CD14-positive monocyte (primary cell): ENCODE measurements around the gene FBRS. TPM values are rescaled to one million over a fixed set of nuclear protein-coding genes. Genes with fewer than 3 reads are reported as not detected.

Experiments
- DNase-seq, 3 donors: peaks; one replicate each; pipeline ENCODE4 v3.0.0-alpha.2; 2011 to 2022
- H2AFZ ChIP-seq: 2 replicates; pipeline ENCODE4 v1.6.0; 2012; ENCODE audit warnings: mild to moderate bottlenecking, low read depth, low read length, inconsistent platforms; ENCODE audit not compliant: insufficient read depth, poor library complexity, severe bottlenecking
- H3K27ac ChIP-seq, 2 donors: 1 replicate in 1 of 2; 2 replicates in 1 of 2; pipeline ENCODE4 v1.5.1; 2012 to 2013; ENCODE audit warnings: low read length in 2 of 2, control low read depth in 1 of 2, inconsistent platforms in 1 of 2, low read depth in 1 of 2, mild to moderate bottlenecking in 1 of 2
- H3K27me3 ChIP-seq, 2 donors: one replicate each; pipeline versions ENCODE4 v1.6.0 to v1.6.1; 2011 to 2013; ENCODE audit warnings: low read length in 2 of 2; ENCODE audit not compliant: control insufficient read depth in 2 of 2, insufficient read depth in 2 of 2
- H3K36me3 ChIP-seq, 2 donors: replicated peaks in 1 of 2; 1 replicate in 1 of 2; 2 replicates in 1 of 2; pipeline versions ENCODE4 v1.5.1 to v1.6.1; 2012 to 2013; ENCODE audit warnings: low read length in 2 of 2, control low read depth in 1 of 2, inconsistent platforms in 1 of 2, mild to moderate bottlenecking in 1 of 2; ENCODE audit not compliant: insufficient read depth in 2 of 2, control insufficient read depth in 1 of 2
- H3K4me1 ChIP-seq, 2 donors: 1 replicate in 1 of 2; 2 replicates in 1 of 2; pipeline versions ENCODE4 v1.5.1 to v1.6.1; 2012 to 2013; ENCODE audit warnings: low read length in 2 of 2, control low read depth in 1 of 2, inconsistent platforms in 1 of 2, mild to moderate bottlenecking in 1 of 2, moderate library complexity in 1 of 2; ENCODE audit not compliant: insufficient read depth in 2 of 2, control insufficient read depth in 1 of 2
- H3K4me2 ChIP-seq: replicated peaks from 2 replicates; pipeline ENCODE3; 2012; ENCODE audit warnings: low read length, moderate library complexity, mild to moderate bottlenecking; ENCODE audit not compliant: poor library complexity, severe bottlenecking; ENCODE audit errors: extremely low read depth
- H3K4me3 ChIP-seq, 3 experiments: fragments of 200-600 bp in 1 of 3; sonication (generic) in 1 of 3; replicated peaks in 1 of 3; 1 replicate in 2 of 3; 2 replicates in 1 of 3; pipeline ENCODE4 v1.5.1; 2011 to 2013; ENCODE audit warnings: low read length in 3 of 3, mild to moderate bottlenecking in 3 of 3, control low read depth in 2 of 3, low read depth in 2 of 3, inconsistent platforms in 1 of 3, moderate library complexity in 1 of 3
- H3K79me2 ChIP-seq: 2 replicates; pipeline ENCODE4 v1.6.0; 2012; ENCODE audit warnings: mild to moderate bottlenecking, control low read depth, inconsistent platforms, low read length, moderate library complexity; ENCODE audit not compliant: insufficient read depth
- H3K9ac ChIP-seq: 2 replicates; pipeline ENCODE4 v1.6.0; 2017; ENCODE audit warnings: low read length, mild to moderate bottlenecking; ENCODE audit not compliant: insufficient read depth, poor library complexity, severe bottlenecking
- H3K9me3 ChIP-seq, 2 donors: replicated peaks in 1 of 2; 1 replicate in 1 of 2; 2 replicates in 1 of 2; pipeline versions ENCODE4 v1.5.1 to v1.6.1; 2012 to 2013; ENCODE audit warnings: low read length in 2 of 2, control low read depth in 1 of 2; ENCODE audit not compliant: control insufficient read depth in 1 of 2, insufficient read depth in 1 of 2
- H4K20me1 ChIP-seq: 2 replicates; pipeline ENCODE4 v1.6.0; 2012; ENCODE audit warnings: mild to moderate bottlenecking, low read length, control low read depth, moderate library complexity; ENCODE audit not compliant: insufficient read depth
- H3K27ac Mint-ChIP-seq, 7 donors: one replicate each; pipeline ENCODE4 v1.8.0; 2020; ENCODE audit warnings: mild to moderate bottlenecking in 7 of 7, mixed read lengths in 7 of 7, moderate library complexity in 6 of 7, inconsistent platforms in 2 of 7
- H3K27me3 Mint-ChIP-seq, 3 donors: one replicate each; pipeline ENCODE4 v1.8.0; 2021 to 2022; ENCODE audit warnings: low read depth in 3 of 3, mild to moderate bottlenecking in 3 of 3, mixed read lengths in 3 of 3, moderate library complexity in 3 of 3, inconsistent platforms in 1 of 3
- H3K36me3 Mint-ChIP-seq, 2 donors: one replicate each; pipeline ENCODE4 v1.8.0; 2020; ENCODE audit warnings: mixed read lengths in 2 of 2, inconsistent platforms in 1 of 2, mild to moderate bottlenecking in 1 of 2
- H3K4me1 Mint-ChIP-seq: one replicate; pipeline ENCODE4 v1.8.0; 2020; ENCODE audit warnings: mild to moderate bottlenecking, mixed read lengths
- H3K4me3 Mint-ChIP-seq, 2 donors: one replicate each; pipeline ENCODE4 v1.8.0; 2020; ENCODE audit warnings: mild to moderate bottlenecking in 2 of 2, mixed read lengths in 2 of 2, moderate library complexity in 1 of 2
- H3K9me3 Mint-ChIP-seq, 7 donors: one replicate each; pipeline ENCODE4 v1.8.0; 2020 to 2022; ENCODE audit warnings: mixed read lengths in 7 of 7, mild to moderate bottlenecking in 6 of 7, moderate library complexity in 6 of 7, inconsistent platforms in 2 of 7
- CTCF ChIP-seq: fragments of 200-600 bp; IDR thresholded peaks from one replicate; pipeline ENCODE4 v1.8.0; 2022; ENCODE audit warnings: antibody characterized with exemption, mild to moderate bottlenecking
- WGBS: methylation state at CpG from one replicate; pipeline ENCODE4 v1.1.5; 2013; ENCODE audit warnings: missing lambda C conversion rate; ENCODE audit not compliant: insufficient coverage; 5-methylcytosine and 5-hydroxymethylcytosine counted together
- intact Hi-C, 2 donors: fragments of 100-400 bp; cut with micrococcal nuclease; formaldehyde crosslinking; loops; one replicate each; pipeline versions ENCODE4 v1.15.0 to v1.15.1; 2023
- polyA plus RNA-seq, 3 donors: library from polyadenylated mRNA; depleted of rRNA in 1 of 3; unstranded in 2 of 3; stranded (reverse) in 1 of 3; fragments of 300-500 nt in 2 of 3; fragments of >200 nt in 1 of 3; fragmentation: Illumina TruSeq in 2 of 3; gene quantifications; 1 replicate in 2 of 3; 2 replicates in 1 of 3; pipeline ENCODE4 v1.2.3, GENCODE V29; 2012 to 2021

FBRS gene
- polyA plus RNA-seq, 3 donors, result 1.4 to 44.8 (median 2.1) TPM

GRCh38 chr16:30667361-30667905 lies 9.2 kb downstream of the FBRS start:
- 96% methylated on average over 11 of the region's 11 CpGs for WGBS
- Mint-ChIP-seq H3K27ac (peak overlapping the region in 2 of 7 donors; percentile 14 to 55), H3K36me3 (peaks cover 61 to 88% of the 10 kb centered on the region in 2 donors)

GRCh38 chr16:30668393-30668792 lies 10.2 kb downstream of the FBRS start:
- no peaks in the 10 kb centered on the region for H3K9me3 Mint-ChIP-seq
- no peaks in the 10 kb centered on the region for H3K4me1 ChIP-seq
- peaks cover under 1% of the 10 kb centered on the region for H3K4me1 Mint-ChIP-seq
- H4K20me1 ChIP-seq, result peaks cover 70% of the 10 kb centered on the region
- H3K27ac Mint-ChIP-seq, result no peak overlapping the region
- H3K27ac ChIP-seq, result no peak overlapping the region
- H3K36me3 ChIP-seq, result peaks cover 66 to 75% of the 10 kb centered on the region in 2 donors
- no peak overlapping the region for H3K9ac ChIP-seq
- DNase-seq, result no peak
- H3K4me3 ChIP-seq, result no peak overlapping the region
- no peak overlapping the region for H3K4me3 Mint-ChIP-seq
- H3K27me3 Mint-ChIP-seq, result no peaks in the 10 kb centered on the region
- H3K27me3 ChIP-seq, result no peaks in the 10 kb centered on the region
- no peak overlapping the region for H2AFZ ChIP-seq
- intact Hi-C loops, result no loop called here
- H3K79me2 ChIP-seq, result peaks cover 18% of the 10 kb centered on the region
- 94% methylated on average over 10 of the region's 12 CpGs for WGBS
- no peaks in the 10 kb centered on the region for H3K9me3 ChIP-seq
- peaks cover 52 to 79% of the 10 kb centered on the region in 2 donors for H3K36me3 Mint-ChIP-seq
- no peak overlapping the region for H3K4me2 ChIP-seq
- no peak for TF ChIP-seq CTCF

More at GRCh38 chr16:30667361-30667905, 9.2 kb downstream of the FBRS start:
- intact Hi-C loops, result no loop called here
- Histone ChIP-seq H3K4me1 (no peaks in the 10 kb centered on the region), H3K4me3 (no peak overlapping the region), H4K20me1 (peaks cover 79% of the 10 kb centered on the region), H3K36me3 (peaks cover 75 to 85% of the 10 kb centered on the region in 2 donors), H3K27ac (no peak overlapping the region), H3K27me3 (no peaks in the 10 kb centered on the region), H3K9ac (no peak overlapping the region), H3K79me2 (peaks cover 28% of the 10 kb centered on the region), H2AFZ (no peak overlapping the region), H3K9me3 (no peaks in the 10 kb centered on the region), H3K4me2 (no peak overlapping the region)
- Mint-ChIP-seq H3K27me3 (no peaks in the 10 kb centered on the region), H3K9me3 (no peaks in the 10 kb centered on the region), H3K4me3 (no peak overlapping the region), H3K4me1 (peaks cover 7% of the 10 kb centered on the region)
- DNase-seq, result no peak
- no peak for TF ChIP-seq CTCF
